ENCODE data around the gene KCNS3.

- TF ChIP-seq CTCF (IDR thresholded peaks at IDR 0.05), result no peak
- no peak for TF ChIP-seq POLR2A (IDR thresholded peaks at IDR 0.05)
Observed at GRCh38 chr2:17933256-17933655, 54.8 kb downstream of the KCNS3 start.

Measured in suprapubic skin (tissue), 3 donors.